H9 (cell line): ENCODE results near the gene PROX1. TPM values are rescaled to one million over a fixed set of nuclear protein-coding genes. Genes with fewer than 3 reads are reported as not detected.

Experiments used
- DNase-seq: peaks from one replicate; pipeline ENCODE4 v3.0.0-alpha.2; 2017
- H2AFZ ChIP-seq: one replicate; pipeline ENCODE4 v1.6.1; 2013; ENCODE audit warnings: mild to moderate bottlenecking, low read length, control low read depth, moderate library complexity
- H2AK5ac ChIP-seq: 2 replicates; pipeline ENCODE4 v1.6.1; 2013; ENCODE audit warnings: low read length, control low read depth, mixed read lengths; ENCODE audit not compliant: insufficient read length
- H2BK120ac ChIP-seq: one replicate; pipeline ENCODE4 v1.6.1; 2013; ENCODE audit warnings: low read depth, mild to moderate bottlenecking, low read length, control low read depth, inconsistent platforms; ENCODE audit not compliant: poor library complexity, severe bottlenecking
- H2BK12ac ChIP-seq: 2 replicates; pipeline ENCODE4 v1.6.1; 2013; ENCODE audit warnings: low read length, control low read depth, mixed read lengths, low read depth; ENCODE audit not compliant: insufficient read length
- H2BK15ac ChIP-seq: 2 replicates; pipeline ENCODE4 v1.6.1; 2013; ENCODE audit warnings: low read depth, low read length, control low read depth
- H2BK20ac ChIP-seq: one replicate; pipeline ENCODE4 v1.6.1; 2013; ENCODE audit warnings: low read depth, mild to moderate bottlenecking, low read length, control low read depth, inconsistent platforms; ENCODE audit not compliant: poor library complexity, severe bottlenecking
- H2BK5ac ChIP-seq: 2 replicates; pipeline ENCODE4 v1.6.1; 2013; ENCODE audit warnings: low read length, control low read depth, mixed read lengths; ENCODE audit not compliant: insufficient read length
- H3K14ac ChIP-seq: 2 replicates; pipeline ENCODE4 v1.6.1; 2013; ENCODE audit warnings: low read length, control low read depth; ENCODE audit not compliant: insufficient read depth
- H3K18ac ChIP-seq: 2 replicates; pipeline ENCODE4 v1.6.1; 2013; ENCODE audit warnings: low read depth, mild to moderate bottlenecking, mixed read lengths, low read length, control low read depth; ENCODE audit not compliant: insufficient read length
- H3K23ac ChIP-seq: 2 replicates; pipeline ENCODE4 v1.6.1; 2013; ENCODE audit warnings: low read length, control low read depth, mixed read lengths, low read depth; ENCODE audit not compliant: insufficient read length
- H3K23me2 ChIP-seq: 2 replicates; pipeline ENCODE4 v1.6.1; 2013; ENCODE audit warnings: low read depth, mild to moderate bottlenecking, mixed read lengths, low read length, control low read depth; ENCODE audit not compliant: insufficient read length, poor library complexity, severe bottlenecking
- H3K27ac ChIP-seq: 2 replicates; pipeline ENCODE4 v1.5.1; 2013; ENCODE audit warnings: low read length, control low read depth, mixed read lengths, low read depth; ENCODE audit not compliant: insufficient read length
- H3K27me3 ChIP-seq: 2 replicates; pipeline ENCODE4 v1.6.1; 2013; ENCODE audit warnings: low read length, control low read depth, inconsistent platforms; ENCODE audit not compliant: insufficient read depth
- H3K4ac ChIP-seq: 2 replicates; pipeline ENCODE4 v1.6.1; 2013; ENCODE audit warnings: low read depth, mild to moderate bottlenecking, control low read depth, inconsistent platforms, low read length, moderate library complexity
- H3K4me1 ChIP-seq: 2 replicates; pipeline ENCODE4 v1.6.1; 2013; ENCODE audit warnings: low read length, control low read depth, inconsistent platforms; ENCODE audit not compliant: insufficient read depth
- H3K4me2 ChIP-seq: 2 replicates; pipeline ENCODE4 v1.6.1; 2013; ENCODE audit warnings: low read length, control low read depth, mixed read lengths; ENCODE audit not compliant: insufficient read length, insufficient read depth
- H3K56ac ChIP-seq: 2 replicates; pipeline ENCODE4 v1.6.1; 2013; ENCODE audit warnings: low read depth, mild to moderate bottlenecking, mixed read lengths, low read length, control low read depth; ENCODE audit not compliant: insufficient read length
- H3K79me1 ChIP-seq: 2 replicates; pipeline ENCODE4 v1.6.1; 2013; ENCODE audit warnings: low read depth, mild to moderate bottlenecking, moderate library complexity, low read length, control low read depth, inconsistent platforms; ENCODE audit not compliant: insufficient read depth, poor library complexity, severe bottlenecking
- H3K79me2 ChIP-seq: 2 replicates; pipeline ENCODE4 v1.6.1; 2013; ENCODE audit warnings: low read length, control low read depth, inconsistent platforms; ENCODE audit not compliant: insufficient read depth
- H3K9ac ChIP-seq: 2 replicates; pipeline ENCODE4 v1.6.1; 2013; ENCODE audit warnings: low read length, control low read depth, mixed read lengths; ENCODE audit not compliant: insufficient read length; ENCODE audit errors: extremely low read depth
- H3K9me3 ChIP-seq: one replicate; pipeline ENCODE4 v1.6.1; 2013; ENCODE audit warnings: low read depth, low read length, inconsistent platforms; ENCODE audit not compliant: control insufficient read depth
- H3T11ph ChIP-seq: one replicate; pipeline ENCODE4 v1.6.1; 2013; ENCODE audit warnings: mild to moderate bottlenecking, low read length, control low read depth, inconsistent platforms
- H4K20me1 ChIP-seq: one replicate; pipeline ENCODE4 v1.6.1; 2013; ENCODE audit not compliant: control insufficient read depth, insufficient read length, insufficient read depth
- H4K5ac ChIP-seq: 2 replicates; pipeline ENCODE4 v1.6.1; 2013; ENCODE audit warnings: low read depth, mild to moderate bottlenecking, mixed read lengths, low read length, control low read depth; ENCODE audit not compliant: insufficient read length
- H4K8ac ChIP-seq: replicated peaks from 2 replicates; pipeline ENCODE4 v1.6.1; 2013; ENCODE audit warnings: low read length, control low read depth, mixed read lengths, low read depth; ENCODE audit not compliant: insufficient read length
- H4K91ac ChIP-seq: 2 replicates; pipeline ENCODE4 v1.6.1; 2013; ENCODE audit warnings: low read depth, mild to moderate bottlenecking, moderate library complexity, mixed read lengths, low read length, control low read depth; ENCODE audit not compliant: insufficient read length
- H3K27ac Mint-ChIP-seq, 3 experiments: 2 replicates in 2 of 3; 3 replicates in 1 of 3; pipeline ENCODE4 v1.8.0; 2020 to 2021; ENCODE audit warnings: mixed read lengths in 3 of 3, mild to moderate bottlenecking in 1 of 3, moderate library complexity in 1 of 3
- H3K27me3 Mint-ChIP-seq: 2 replicates; pipeline ENCODE4 v1.8.0; 2021; ENCODE audit warnings: low read depth, mild to moderate bottlenecking, moderate library complexity, mixed read lengths
- H3K36me3 Mint-ChIP-seq, 3 experiments: 2 replicates in 2 of 3; 3 replicates in 1 of 3; pipeline ENCODE4 v1.8.0; 2020 to 2021; ENCODE audit warnings: low read depth in 3 of 3, mixed read lengths in 3 of 3; ENCODE audit not compliant: insufficient read depth in 1 of 3
- H3K4me1 Mint-ChIP-seq, 2 experiments: 2 replicates each; pipeline ENCODE4 v1.8.0; 2020; ENCODE audit warnings: mixed read lengths in 2 of 2
- H3K4me3 Mint-ChIP-seq, 2 experiments: 2 replicates in 1 of 2; 3 replicates in 1 of 2; pipeline ENCODE4 v1.8.0; 2020 to 2021; ENCODE audit warnings: mild to moderate bottlenecking in 2 of 2, mixed read lengths in 2 of 2, moderate library complexity in 1 of 2
- H3K9me3 Mint-ChIP-seq, 2 experiments: 2 replicates in 1 of 2; 3 replicates in 1 of 2; pipeline ENCODE4 v1.8.0; 2020; ENCODE audit warnings: mild to moderate bottlenecking in 2 of 2, mixed read lengths in 2 of 2, moderate library complexity in 1 of 2
- whole genome bisulfite sequencing: extraction: QIAGEN DNeasy Blood & Tissue Kit; methylation state at CpG from one replicate; pipeline ENCODE4 v1.1.7; 2013; ENCODE audit warnings: missing lambda C conversion rate, low lambda C conversion rate, mixed read lengths; ENCODE audit not compliant: insufficient read length; ENCODE audit errors: extremely low coverage; 5-methylcytosine and 5-hydroxymethylcytosine counted together
- total RNA-seq: library from RNA; stranded (reverse); gene quantifications from 2 replicates; pipeline ENCODE4 v1.2.1, GENCODE V29; 2021
- TF ChIP-seq, protein P1 (sequence below): fragments of 200-600 bp; sonication (generic); conservative IDR thresholded peaks from 3 replicates; pipeline ENCODE4 v1.8.0; 2021; ENCODE audit warnings: antibody characterized with exemption, mild to moderate bottlenecking

The PROX1 gene
- total RNA-seq, 1 experiment from 2014 or later = 0.72 TPM

DNA sequence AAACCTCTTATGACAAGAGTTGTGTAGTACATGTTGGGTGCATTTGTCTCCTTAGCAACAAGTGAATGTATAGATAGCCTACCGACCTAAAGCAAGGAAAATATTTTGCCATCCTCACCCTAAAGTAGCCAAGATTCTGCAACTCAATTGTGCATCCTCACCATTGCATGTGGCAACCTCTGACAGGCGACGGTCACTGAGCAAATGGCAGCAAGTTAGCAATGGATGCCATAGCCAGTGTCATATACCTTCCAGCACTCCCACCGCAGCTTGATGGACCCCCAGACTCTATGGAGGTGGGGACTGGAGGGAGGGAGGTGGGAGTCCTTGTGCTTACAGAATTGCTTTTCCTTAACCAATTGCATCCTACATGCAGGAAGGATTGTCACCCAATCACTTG, 17.0 kb downstream of the PROX1 start:
- H3K27ac Mint-ChIP-seq = no peak overlapping the region
- H3K4ac ChIP-seq = no peak overlapping the region
- no peak overlapping the region for H3K18ac ChIP-seq
- no peak overlapping the region for H2BK20ac ChIP-seq
- peaks cover 9 to 15% of the 10 kb centered on the region in 2 experiments for H3K4me1 Mint-ChIP-seq
- H3K79me1 ChIP-seq = no peaks in the 10 kb centered on the region
- no peaks in the 10 kb centered on the region for H3K79me2 ChIP-seq
- H3T11ph ChIP-seq = no peak overlapping the region
- no peaks in the 10 kb centered on the region for H3K9me3 ChIP-seq
- H2BK15ac ChIP-seq = no peak overlapping the region
- no peak overlapping the region for H3K14ac ChIP-seq
- no peaks in the 10 kb centered on the region for H3K27me3 ChIP-seq
- no peak overlapping the region for H3K56ac ChIP-seq
- no peak overlapping the region for H3K27ac ChIP-seq
- no peak overlapping the region for H2BK5ac ChIP-seq
- no peaks in the 10 kb centered on the region for H3K23me2 ChIP-seq
- no peaks in the 10 kb centered on the region for H4K20me1 ChIP-seq
- no peak overlapping the region for H4K8ac ChIP-seq
- H4K5ac ChIP-seq = no peak overlapping the region
- whole genome bisulfite sequencing = no CpG with 5 or more reads among the region's 4 CpGs
- no peaks in the 10 kb centered on the region for H3K27me3 Mint-ChIP-seq
- H3K4me1 ChIP-seq = no peaks in the 10 kb centered on the region
- no peak overlapping the region for H3K4me3 Mint-ChIP-seq
- no peak overlapping the region for H3K9ac ChIP-seq
- no peak overlapping the region for H2AK5ac ChIP-seq
- no peak overlapping the region for H3K4me2 ChIP-seq
- TF ChIP-seq, protein P1, sequence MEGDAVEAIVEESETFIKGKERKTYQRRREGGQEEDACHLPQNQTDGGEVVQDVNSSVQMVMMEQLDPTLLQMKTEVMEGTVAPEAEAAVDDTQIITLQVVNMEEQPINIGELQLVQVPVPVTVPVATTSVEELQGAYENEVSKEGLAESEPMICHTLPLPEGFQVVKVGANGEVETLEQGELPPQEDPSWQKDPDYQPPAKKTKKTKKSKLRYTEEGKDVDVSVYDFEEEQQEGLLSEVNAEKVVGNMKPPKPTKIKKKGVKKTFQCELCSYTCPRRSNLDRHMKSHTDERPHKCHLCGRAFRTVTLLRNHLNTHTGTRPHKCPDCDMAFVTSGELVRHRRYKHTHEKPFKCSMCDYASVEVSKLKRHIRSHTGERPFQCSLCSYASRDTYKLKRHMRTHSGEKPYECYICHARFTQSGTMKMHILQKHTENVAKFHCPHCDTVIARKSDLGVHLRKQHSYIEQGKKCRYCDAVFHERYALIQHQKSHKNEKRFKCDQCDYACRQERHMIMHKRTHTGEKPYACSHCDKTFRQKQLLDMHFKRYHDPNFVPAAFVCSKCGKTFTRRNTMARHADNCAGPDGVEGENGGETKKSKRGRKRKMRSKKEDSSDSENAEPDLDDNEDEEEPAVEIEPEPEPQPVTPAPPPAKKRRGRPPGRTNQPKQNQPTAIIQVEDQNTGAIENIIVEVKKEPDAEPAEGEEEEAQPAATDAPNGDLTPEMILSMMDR = no peak
- H2BK120ac ChIP-seq = no peak overlapping the region
- no peak overlapping the region for H2AFZ ChIP-seq
- no peak overlapping the region for H4K91ac ChIP-seq
- no peaks in the 10 kb centered on the region for H3K9me3 Mint-ChIP-seq
- H3K36me3 Mint-ChIP-seq = no peaks in the 10 kb centered on the region
- H2BK12ac ChIP-seq = no peak overlapping the region
- no peak overlapping the region for H3K23ac ChIP-seq
- DNase-seq = no peak
